Stimulated activated naive CD4-positive, alpha-beta T cell treated with Interleukin-2 at 50 U/mL for 16 hours (primary cell): ENCODE measurements around the gene IP6K1.
"Not testable (repeated sequence)": the region's sequence is repeated elsewhere in the genome, so short reads cannot be mapped to it uniquely, and the experiment has no call there.

Experiments used
- DNase-seq: peaks from one replicate; lab custom pipeline; 2025; lab: John Stamatoyannopoulos, UW

IP6K1 gene

DNA sequence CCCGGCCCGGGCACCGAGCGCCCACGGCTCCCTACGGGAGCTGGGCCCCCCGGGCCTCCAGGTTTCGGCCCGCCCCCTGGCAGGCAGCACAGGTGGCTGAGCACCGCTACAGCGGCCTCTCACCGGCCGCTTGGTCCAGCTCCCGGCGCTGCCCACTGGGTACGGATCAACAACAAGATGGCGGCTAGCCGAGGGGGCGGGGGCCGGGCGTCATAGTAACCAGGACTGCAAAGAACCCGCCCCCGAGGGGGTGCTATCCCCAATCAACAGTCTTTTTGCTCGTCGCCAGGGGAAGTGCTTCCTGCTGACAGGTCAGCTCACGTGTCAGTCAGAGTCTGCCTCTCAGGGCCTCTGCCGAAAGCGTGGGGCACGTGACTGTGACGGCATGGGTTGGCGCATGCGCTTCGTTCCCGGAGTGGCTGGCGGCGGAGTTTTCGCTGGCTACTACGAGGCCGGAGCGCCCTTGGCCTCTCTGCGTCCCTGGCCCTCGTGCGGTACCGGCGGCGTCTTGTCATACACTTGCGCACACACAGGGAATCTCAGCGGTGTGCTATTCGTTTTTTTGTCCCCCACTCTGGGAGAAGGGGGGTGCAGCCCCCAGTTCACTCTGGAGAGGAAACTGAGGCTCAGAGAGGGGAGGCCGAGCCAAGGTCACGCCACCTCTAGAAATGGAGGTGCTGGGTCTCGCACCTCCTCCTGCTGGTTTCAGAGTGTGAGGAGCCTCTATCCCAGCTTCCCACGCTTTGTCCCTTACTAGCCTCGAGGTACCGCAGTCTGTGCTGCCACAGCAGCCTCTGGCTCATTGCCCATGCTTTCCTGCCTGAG lies at the start of gene IP6K1:
TSS of gene IP6K1 (minus strand) at position 186 of the 825 bp plus-strand sequence. CDS start 38,502 bp downstream, outside the sequence.
- DNase-seq = peak; percentile 100

DNA sequence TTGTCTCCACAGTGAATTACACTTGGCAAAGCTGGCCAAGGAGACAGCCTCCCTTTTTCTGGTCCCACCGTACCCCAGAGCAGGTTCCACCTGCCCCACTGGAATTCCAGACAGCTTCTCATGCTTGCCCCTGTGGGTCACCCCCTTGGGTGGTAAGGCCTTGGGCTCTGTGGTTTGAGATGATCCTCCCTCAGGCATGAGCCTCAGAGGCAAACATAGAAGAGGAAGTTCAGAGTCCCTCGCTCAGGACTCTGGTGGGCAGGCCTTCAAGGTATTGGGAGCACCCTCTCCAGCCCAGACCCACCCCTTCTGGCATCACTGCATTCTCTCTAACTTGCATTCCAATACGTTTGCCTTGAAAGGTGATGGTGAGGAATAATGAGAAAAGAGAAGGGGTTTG lies 45.0 kb upstream of the IP6K1 start:
- no peak for DNase-seq

DNA sequence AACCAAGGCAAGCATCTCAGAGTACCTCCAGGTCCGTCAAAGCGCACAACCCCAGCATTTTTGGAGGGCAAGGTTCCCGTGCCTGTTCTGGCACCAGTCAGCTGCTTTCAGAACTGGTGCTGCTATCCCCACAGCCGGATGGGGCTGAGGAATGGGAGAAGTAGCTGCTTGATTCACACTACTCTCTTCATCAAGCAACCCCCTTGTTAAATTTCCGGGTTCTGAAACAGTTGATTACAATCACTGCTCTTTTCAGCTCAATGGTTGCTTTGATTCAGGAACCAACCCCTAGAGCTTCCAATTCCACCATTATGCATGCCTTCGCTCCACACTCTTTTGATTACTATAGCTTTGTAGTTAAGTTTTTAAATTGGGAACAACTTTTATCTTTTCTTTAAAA lies 39.7 kb upstream of the IP6K1 start:
- DNase-seq = no peak

DNA sequence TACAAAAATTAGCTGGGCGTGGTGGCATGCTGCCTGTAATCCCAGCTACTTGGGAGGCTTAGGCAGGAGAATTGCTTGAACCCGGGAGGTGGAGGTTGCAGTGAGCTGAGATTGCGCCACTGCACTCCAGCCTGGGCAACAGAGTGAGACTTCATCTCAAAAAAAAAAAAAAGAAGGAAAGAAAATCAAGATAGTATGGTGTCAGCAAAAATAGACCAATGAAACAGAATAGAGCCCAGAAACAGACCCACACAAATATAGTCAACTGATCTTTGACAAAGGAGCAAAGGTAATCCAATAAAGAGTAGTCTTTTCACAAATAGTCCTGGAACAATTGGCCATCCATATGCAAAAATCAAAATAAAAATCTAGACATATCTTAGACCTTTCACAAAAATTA lies 36.8 kb upstream of the IP6K1 start:
- DNase-seq = not testable (repeated sequence)

DNA sequence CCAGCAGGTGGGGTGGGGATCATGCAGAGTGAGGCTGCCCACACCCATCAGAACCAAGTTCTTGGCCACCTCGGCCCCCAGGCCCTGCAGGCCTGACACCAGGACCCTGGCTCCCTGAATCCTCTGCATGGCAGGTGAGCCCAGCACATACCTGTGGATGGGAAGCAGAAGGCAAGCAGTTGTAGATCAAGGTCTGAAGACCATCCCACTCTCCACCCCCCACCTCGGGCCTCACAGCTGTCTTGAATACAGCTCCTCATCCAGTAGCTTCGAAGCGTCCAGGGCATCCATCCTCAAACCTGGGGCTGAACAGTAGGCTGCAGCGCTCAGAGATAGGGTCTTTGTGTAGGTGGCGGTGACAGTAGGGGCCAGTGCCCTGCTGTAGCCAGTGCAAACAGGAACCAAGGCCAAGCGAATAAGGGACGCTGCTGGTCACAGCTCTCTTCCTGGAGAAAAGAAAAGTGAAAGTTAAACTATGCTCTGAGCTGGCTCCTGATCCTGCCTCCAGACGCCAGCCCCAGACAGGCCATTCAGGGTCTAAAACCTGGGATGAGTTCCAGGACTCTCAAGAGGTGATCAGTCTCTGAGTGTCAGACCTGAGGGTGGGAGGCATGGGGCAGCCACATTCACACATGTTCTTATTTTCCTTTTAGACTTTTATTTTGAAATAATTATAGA lies 27.3 kb upstream of the IP6K1 start, which contains the start of gene UBA7:
TSS of gene UBA7 (minus strand) at position 457 of the 678 bp plus-strand sequence. CDS start at position 291, 166 bp downstream.
- peak; percentile 10 for DNase-seq

DNA sequence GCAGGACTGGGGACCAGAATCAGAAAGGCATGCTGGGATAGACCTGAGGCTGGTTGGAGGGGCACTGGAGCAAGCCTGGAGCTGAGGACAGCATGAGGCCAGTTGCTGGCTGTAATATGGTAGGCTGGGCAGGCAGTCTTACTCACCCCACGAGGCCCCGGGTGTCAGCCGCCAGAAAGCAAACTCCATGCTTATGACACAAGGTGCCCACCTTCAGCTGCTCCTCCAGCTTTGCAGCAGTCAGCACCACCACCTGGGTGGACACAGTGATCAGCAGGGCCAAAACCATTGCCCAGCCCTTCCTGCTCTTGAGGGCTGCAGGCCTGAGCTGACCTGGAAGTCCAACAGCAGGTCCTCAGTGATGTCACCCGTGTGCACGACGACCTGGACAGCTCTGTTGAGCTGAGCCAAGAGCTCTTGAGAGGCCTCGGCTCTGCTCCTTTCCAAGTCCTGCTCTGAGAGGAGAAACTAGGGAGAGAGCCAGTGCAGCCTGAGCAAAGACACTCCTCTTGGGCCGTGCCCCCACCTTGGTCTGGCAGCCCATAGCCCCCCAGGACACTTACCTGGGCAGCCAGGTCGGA lies 26.7 kb upstream of the IP6K1 start:
- no peak for DNase-seq

DNA sequence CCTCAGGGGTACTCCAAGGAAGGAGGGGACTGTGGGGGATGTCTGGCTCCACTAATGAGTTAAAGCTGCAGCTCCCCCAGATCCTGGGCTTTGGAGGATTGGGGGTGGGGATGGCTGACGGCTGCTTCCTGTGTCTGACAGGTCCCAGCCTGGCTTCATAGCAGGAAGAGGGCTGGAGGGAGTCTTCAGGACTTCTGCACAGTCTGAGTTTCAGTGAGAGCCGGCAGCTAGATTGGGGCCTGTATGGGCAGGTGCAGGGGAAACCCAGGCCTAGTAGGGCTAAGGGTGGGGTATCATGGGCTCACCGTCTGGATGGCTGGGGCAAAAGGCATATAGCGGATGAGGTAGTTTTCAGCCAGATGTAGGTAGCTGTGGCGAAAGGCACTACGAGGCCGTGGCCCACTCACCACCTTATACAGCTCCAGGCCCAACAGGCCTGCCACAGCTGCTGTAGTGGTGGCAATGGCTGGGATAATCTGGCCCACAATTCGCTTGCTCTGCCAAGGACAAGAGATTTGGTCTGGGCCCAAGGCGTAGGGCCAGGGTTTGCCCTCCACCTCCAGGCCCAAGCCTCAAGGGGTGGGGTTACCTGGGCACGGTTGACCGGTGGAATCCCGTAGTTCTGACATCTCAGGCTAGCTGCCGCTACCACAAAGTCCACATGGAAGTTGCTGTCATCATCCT lies 21.2 kb upstream of the IP6K1 start:
- no peak for DNase-seq

DNA sequence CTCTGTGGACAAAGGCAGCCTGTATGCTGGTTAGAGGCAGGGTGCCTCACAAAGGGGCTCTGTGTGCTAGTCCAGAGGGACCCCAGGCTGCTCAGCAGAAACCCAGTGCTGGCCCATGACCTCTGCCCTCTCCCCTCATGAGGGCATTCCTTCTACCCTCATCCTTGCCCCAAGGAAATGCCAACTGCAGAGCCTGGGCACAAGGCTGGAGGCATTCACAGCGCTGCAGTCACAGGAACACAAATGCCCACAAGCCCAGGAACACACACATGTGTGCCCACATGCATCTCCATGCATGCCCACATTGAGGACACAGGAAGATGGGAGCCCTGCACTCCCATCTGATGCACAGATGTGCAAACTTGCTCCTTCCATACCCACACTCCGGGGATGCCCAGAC lies 20.5 kb upstream of the IP6K1 start:
- DNase-seq = no peak

DNA sequence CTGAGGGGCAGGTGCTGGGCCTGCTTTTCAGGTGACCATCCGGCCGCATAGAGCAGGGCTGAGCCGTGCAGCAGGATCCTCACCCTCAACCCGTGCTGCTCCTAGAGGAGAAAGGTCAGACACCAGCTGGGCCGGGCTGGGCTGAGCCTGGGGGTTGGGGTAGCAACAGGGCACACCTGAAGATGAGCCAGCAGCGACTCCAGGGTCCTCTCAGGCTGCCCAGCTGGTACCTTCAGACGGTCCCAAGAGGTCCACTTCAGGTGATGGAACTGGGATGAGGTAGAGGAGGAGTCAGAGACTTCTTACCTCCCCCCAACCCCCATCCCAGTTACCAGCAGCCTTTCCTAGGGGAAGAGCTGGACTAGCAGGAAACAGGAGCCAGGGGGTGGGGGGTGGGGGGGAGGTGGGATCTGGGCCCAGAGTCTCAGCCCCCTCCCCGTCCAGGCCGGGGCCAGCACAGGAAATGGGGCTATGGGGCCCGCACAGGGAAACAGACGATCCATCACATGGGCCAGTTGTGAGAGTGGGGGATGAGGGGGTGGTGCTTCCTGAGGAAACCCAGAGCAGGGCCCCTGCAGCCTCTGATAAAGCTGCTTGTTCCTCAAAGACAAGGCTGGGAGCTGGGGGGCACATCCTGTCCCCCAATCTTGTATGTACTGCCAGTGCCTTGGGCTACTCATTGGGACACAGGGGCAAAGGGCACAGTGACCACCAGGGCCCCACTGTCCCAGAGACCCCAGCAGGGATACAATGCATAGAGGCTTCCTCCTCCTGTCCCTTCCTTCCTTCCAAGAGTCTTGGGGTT lies 19.8 kb upstream of the IP6K1 start:
- no peak for DNase-seq

DNA sequence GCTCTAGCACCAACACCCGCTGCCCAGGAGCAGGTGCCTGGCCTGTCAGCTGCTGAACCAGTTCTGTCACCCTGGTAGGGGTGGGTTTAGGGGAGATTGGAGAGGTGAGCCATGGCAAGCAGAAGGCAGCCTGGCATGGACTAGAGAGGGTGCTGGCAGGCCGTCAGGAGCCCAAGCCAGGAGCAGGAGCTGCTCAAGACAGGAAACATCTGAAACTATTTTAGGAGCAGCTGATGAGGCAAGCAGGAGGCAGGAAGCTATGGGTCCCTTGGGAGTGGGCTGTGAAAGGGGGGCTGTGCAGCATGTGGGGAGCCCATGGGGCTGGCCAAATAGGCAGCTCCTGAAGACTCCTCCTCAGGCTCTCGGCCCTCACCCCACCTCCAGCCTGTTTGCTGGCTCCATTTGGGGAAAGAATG lies 19.0 kb upstream of the IP6K1 start:
- no peak for DNase-seq

DNA sequence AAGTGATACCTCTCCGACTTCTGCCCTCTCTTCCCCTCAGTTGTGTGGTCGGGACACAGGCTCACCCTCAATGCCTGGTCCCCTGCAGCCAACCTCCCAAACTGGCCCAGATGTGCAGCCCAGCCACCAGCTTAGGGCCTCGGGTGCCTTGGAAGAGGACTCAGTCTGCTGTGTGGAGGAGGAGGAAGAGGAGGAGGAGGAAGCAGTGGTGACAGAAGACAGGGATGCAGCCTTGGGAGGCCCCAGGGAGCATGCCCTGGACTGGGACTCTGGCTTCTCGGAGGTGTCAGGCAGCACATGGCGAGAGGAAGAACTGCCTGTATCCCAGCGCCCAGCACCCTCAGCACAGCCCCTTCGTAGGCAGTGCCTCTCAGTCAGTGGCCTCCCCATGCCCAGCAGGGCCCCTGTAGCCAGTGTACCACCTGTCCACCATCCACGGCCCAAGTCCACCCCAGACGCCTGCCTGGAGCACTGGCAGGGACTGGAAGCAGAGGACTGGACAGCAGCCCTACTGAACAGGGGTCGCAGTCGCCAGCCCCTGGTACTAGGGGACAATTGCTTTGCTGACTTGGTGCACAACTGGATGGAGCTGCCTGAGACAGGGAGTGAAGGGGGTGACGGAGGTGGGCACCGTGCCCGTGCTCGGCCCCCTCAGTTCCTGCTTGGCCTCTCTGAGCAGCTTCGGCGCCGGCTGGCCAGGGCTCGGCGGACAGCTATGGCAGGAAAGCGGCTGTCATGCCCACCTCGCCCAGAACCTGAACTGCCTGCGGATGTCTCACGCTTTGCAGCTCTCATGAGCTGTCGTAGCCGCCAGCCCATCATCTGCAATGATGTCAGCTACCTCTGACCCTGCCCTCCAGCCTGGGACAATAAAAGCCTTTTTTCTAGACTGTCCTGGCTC lies 18.0 kb upstream of the IP6K1 start:
- DNase-seq = no peak

DNA sequence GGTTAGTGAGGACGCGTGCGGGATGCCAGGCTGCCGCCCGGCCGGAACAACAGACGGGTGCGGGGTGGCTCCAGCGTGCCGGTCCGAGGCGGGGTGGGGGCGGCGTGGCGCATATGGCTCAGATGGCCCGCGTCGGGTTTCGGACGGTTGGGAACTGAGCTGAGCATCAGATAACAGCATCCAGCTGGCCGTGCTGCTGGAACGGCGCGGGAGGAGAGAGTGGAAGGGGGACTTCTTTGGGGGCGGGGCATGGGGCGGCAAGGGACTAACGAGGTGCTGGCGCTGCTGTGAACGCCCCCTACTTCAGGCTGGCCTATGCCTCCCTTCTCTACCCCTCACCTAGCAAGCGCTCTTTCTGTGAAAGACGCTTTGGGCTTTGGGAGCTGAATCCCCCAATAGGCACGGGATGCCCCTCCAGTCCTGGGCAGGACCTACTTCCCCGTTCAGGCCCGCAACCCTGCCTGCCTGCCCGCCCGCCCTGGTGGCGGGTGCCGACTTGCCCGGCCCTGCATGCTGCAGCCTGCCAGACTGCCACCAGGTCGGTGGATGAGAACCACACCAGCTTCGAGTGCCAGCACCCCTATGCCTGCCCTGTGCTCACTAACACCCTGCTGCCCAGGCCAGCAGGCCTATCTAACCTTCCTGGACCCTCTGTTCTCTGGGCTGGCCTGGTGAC lies 17.3 kb upstream of the IP6K1 start:
- peak; percentile 37 for DNase-seq

DNA sequence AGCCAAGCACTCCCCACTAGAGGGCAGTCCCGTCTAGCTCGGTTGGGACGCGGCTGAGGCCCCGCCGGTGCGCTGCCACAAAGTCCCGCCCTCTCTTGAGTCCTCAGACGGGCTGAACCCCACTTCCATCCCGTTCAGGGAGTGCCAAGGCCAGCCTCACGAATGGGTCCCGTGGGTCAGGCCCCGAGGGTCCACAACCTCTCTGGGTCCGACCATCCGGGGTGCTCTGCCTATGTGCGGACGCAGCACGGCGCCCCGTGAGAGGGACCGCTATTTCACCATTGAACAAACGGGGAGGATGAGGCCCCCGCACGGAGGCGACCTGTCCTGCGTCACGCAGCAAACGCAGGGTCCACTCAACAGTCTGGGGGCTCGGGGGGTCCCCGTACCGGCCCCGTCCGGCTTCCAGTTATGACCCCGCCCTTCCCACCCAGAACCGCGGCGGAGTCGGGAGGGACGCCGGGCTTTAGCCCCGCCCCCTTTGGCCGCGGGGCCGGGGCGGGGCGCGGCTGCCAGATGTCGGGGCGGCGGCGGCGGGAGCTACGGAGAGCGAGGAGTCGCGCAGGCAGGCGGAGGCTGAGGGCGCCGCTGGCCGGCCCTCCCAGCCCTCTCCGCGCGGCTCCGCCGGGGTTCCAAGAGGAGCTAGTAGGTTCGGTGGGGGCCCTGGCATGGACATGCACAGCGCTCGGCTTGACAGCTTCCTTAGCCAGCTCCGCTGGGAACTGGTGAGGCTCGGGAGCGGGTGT lies 16.6 kb upstream of the IP6K1 start, which contains the start of gene INKA1:
TSS of gene INKA1 (plus strand) at position 543 of the 746 bp plus-strand sequence. CDS start at position 675, 132 bp downstream.
- peak; percentile 84 for DNase-seq

DNA sequence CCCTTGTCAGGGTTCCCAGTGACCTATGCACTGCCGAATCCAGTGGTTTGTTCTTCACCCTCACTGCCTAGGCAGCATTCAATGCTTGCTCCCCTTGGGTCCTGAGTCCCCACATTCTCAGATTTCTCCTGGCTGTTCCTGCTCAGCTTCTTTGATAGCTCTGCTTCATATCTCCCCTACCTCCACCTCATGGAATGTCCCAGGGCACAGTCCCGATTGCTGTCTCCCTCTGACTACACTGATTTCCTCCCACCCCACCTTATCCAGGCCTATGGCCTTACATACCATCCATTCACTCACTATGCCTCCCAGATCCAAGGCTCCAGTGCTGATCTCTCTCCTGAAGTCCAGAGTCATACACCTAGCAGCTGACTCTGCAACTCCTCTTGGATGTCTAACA lies 14.8 kb upstream of the IP6K1 start:
- DNase-seq = no peak

DNA sequence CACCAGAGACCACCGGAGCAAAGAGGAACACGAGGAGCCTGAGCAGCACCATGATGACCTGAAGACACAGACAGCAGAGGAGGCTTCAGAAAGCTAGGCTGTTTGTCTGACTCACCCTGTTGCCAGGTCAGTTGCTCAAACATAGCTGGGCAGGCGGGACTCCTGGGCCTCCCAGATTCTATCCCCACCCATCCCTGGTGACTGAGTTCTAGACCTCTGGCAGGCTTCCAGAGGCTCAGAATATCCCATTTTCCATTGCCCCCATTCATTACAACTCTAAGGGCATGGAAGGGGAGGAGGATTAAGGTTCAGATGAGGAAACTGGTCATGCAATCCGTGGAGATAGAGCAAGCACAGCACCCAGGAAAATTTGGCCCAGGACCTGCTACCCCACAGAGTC lies 13.4 kb upstream of the IP6K1 start, which contains the start of gene CDHR4:
TSS of gene CDHR4 (minus strand) at position 113 of the 400 bp plus-strand sequence. CDS start at position 52, 61 bp downstream.
- DNase-seq = no peak

DNA sequence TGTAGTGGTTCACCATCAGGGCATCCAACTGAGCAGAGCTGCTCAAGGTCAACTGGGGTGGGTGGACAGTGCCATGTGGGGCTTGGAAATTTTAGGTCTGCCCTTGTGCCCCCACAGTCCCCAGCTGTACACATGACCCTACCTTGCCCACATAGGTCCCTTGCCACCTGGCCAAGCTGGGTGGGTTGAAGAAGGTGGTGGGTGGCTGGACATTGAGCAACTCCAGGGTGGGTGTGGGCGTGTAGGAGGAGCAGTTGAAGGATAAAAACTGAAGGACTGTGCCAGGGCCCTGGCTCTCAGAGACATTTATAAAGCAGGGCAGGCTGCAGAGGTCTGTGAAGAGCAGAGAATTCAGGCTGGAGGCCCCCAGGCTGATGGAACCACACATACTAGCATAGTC lies 12.8 kb upstream of the IP6K1 start:
- no peak for DNase-seq

DNA sequence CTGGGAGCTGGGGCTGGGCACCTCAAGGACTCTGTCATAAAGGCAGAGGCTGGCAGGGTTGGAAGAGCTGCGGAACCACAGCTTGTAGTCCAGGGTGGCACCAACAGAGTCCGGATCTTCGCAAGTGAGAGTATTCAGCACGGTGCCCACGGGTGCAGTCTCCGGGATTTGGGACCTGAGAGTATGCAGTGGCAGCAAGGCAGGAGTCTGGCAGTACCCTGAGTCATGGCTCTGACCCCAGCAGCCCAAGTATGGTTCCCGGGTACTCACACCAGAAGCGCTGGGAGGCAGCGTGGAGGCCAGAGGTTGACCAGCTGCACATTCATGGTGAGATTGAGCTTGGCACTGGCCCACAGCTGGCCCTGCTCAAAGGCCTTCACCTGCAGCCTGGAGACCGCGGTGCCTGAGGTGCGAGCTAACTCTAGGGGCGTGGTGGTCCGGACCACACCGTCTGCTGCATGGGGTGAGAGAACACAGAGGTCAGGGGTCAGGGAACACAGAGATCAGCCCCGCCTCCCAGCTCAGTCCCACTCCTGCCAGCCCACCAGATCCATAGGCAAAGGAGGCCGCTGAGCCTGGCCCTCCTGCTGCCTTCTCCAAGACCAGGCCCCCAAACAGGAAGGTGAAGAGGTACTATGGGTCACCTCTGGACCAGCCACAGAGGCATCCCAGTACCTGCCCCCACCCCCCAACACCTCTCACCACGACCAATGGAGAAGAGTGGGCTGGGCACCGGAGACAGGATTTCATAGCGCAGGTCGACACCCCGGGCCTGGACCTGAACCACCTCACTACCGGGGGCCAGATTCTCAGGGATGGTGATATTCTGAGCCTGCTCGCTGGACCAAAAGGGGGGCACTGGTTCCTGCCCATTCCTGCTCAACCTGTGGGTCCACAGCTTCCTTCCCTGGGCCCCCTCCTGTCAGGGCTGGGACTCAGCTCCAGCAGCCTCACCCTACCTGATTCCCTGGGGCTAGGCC lies 8.9 kb upstream of the IP6K1 start:
- no peak for DNase-seq

DNA sequence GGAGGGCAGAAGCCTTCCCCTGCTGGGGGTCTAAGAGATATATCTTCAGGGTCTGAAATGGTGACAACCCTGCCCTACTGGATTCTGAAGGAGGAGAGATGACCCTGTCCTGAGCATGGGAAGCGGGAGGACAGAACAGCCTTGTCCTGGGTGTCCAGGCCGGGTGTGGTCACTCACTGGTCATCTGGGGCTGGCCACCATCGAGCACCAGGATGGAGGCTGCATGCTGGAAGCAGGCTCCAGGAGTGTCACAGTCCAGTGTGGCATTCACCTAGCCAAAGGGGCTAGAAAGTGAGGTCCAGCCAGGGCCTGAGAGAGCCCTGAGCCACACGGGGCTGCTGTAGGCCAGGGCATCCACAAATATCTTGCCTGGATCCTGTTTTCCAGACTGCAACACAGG lies 8.1 kb upstream of the IP6K1 start:
- no peak for DNase-seq
